Subcutaneous abdominal adipose tissue (tissue), 5 donors: ENCODE data around the gene KCNK16.
"Not testable (repeated sequence)": the region's sequence is repeated elsewhere in the genome, so short reads cannot be mapped to it uniquely, and the experiment has no call there.

Experiments used
- H3K27ac ChIP-seq: one replicate; pipeline ENCODE4 v1.7.0; 2013; ENCODE audit warnings: low read depth, mild to moderate bottlenecking, inconsistent platforms, low read length, moderate library complexity
- H3K27me3 ChIP-seq, 5 donors: one replicate each; pipeline ENCODE4 v1.7.0; 2013; ENCODE audit warnings: low read length in 5 of 5, inconsistent platforms in 1 of 5; ENCODE audit not compliant: control insufficient read depth in 5 of 5, insufficient read depth in 4 of 5
- H3K36me3 ChIP-seq, 5 donors: one replicate each; pipeline ENCODE4 v1.7.0; 2013; ENCODE audit warnings: low read length in 5 of 5; ENCODE audit not compliant: control insufficient read depth in 5 of 5, insufficient read depth in 5 of 5
- H3K4me1 ChIP-seq, 5 donors: one replicate each; pipeline ENCODE4 v1.7.0; 2013; ENCODE audit warnings: low read length in 5 of 5, mild to moderate bottlenecking in 3 of 5, moderate library complexity in 1 of 5; ENCODE audit not compliant: control insufficient read depth in 5 of 5, insufficient read depth in 5 of 5
- H3K4me3 ChIP-seq, 5 donors: one replicate each; pipeline ENCODE4 v1.7.0; 2013; ENCODE audit warnings: low read length in 5 of 5, low read depth in 1 of 5
- H3K9ac ChIP-seq, 5 donors: one replicate each; pipeline ENCODE4 v1.7.0; 2013; ENCODE audit warnings: low read length in 5 of 5, mild to moderate bottlenecking in 4 of 5, moderate library complexity in 3 of 5
- H3K9me3 ChIP-seq, 5 donors: one replicate each; pipeline ENCODE4 v1.7.0; 2013; ENCODE audit warnings: low read length in 5 of 5; ENCODE audit not compliant: control insufficient read depth in 5 of 5
- donor health status: healthy.
- donor health status: healthy.
- donor health status: healthy.
- donor health status: healthy.
- donor health status: healthy.

Gene KCNK16

GRCh38 chr6:39300739-39301138 is 21.8 kb downstream of the KCNK16 start:
- Histone ChIP-seq H3K9ac (no peak overlapping the region), H3K9me3 (peaks cover 0 to 5% (median 0%) of the 10 kb centered on the region in 5 donors), H3K36me3 (no peaks in the 10 kb centered on the region), H3K4me1 (peaks cover 8 to 35% (median 27%) of the 10 kb centered on the region in 5 donors), H3K27me3 (no peaks in the 10 kb centered on the region), H3K4me3 (no peak overlapping the region), H3K27ac (no peak overlapping the region)

- no peak overlapping the region for H3K9ac ChIP-seq
- no peaks in the 10 kb centered on the region for H3K9me3 ChIP-seq
- H3K27me3 ChIP-seq, result no peaks in the 10 kb centered on the region
- no peak overlapping the region for H3K27ac ChIP-seq
- no peaks in the 10 kb centered on the region for H3K36me3 ChIP-seq
- peaks cover 8 to 39% (median 28%) of the 10 kb centered on the region in 5 donors for H3K4me1 ChIP-seq
- no peak overlapping the region for H3K4me3 ChIP-seq
These were observed 24.4 kb downstream of the KCNK16 start for GRCh38 chr6:39298061-39298460.

GRCh38 chr6:39296745-39297640 is 25.5 kb downstream of the KCNK16 start:
- Histone ChIP-seq H3K9ac (peak overlapping the region in 2 of 5 donors; percentile 13 to 48), H3K36me3 (no peaks in the 10 kb centered on the region), H3K9me3 (no peaks in the 10 kb centered on the region), H3K27me3 (no peaks in the 10 kb centered on the region), H3K4me3 (peak overlapping the region in 1 of 5 donors; percentile 39), H3K4me1 (peaks cover 6 to 34% (median 28%) of the 10 kb centered on the region in 5 donors), H3K27ac (peak overlapping the region; percentile 69)

GRCh38 chr6:39295611-39296011 is 26.9 kb downstream of the KCNK16 start:
- no peaks in the 10 kb centered on the region for H3K27me3 ChIP-seq
- H3K36me3 ChIP-seq, result no peaks in the 10 kb centered on the region
- peaks cover 6 to 34% (median 28%) of the 10 kb centered on the region in 5 donors for H3K4me1 ChIP-seq
- H3K9me3 ChIP-seq, result no peaks in the 10 kb centered on the region
- peak overlapping the region; percentile 63 for H3K27ac ChIP-seq
- H3K9ac ChIP-seq, result peak overlapping the region in 1 of 5 donors; percentile 9
- H3K4me3 ChIP-seq, result no peak overlapping the region

- Histone ChIP-seq H3K9me3 (no peaks in the 10 kb centered on the region), H3K36me3 (no peaks in the 10 kb centered on the region), H3K27me3 (no peaks in the 10 kb centered on the region), H3K4me3 (no peak overlapping the region), H3K27ac (no peak overlapping the region), H3K4me1 (peaks cover 6 to 34% (median 28%) of the 10 kb centered on the region in 5 donors), H3K9ac (no peak overlapping the region)
These were observed 27.6 kb downstream of the KCNK16 start for GRCh38 chr6:39294899-39295298.

- H3K4me1 ChIP-seq, result peaks cover 6 to 34% (median 28%) of the 10 kb centered on the region in 5 donors
- H3K27ac ChIP-seq, result no peak overlapping the region
- no peaks in the 10 kb centered on the region for H3K27me3 ChIP-seq
- no peaks in the 10 kb centered on the region for H3K36me3 ChIP-seq
- no peak overlapping the region for H3K9ac ChIP-seq
- H3K4me3 ChIP-seq, result no peak overlapping the region
- peaks cover 0 to 2% (median 0%) of the 10 kb centered on the region in 5 donors for H3K9me3 ChIP-seq
These were observed 28.4 kb downstream of the KCNK16 start for GRCh38 chr6:39294133-39294532.

GRCh38 chr6:39292637-39293036 is 29.9 kb downstream of the KCNK16 start:
- no peak overlapping the region for H3K4me3 ChIP-seq
- H3K36me3 ChIP-seq, result no peaks in the 10 kb centered on the region
- H3K9ac ChIP-seq, result no peak overlapping the region
- H3K4me1 ChIP-seq, result peaks cover 6 to 24% (median 20%) of the 10 kb centered on the region in 5 donors
- H3K9me3 ChIP-seq, result peaks cover 0 to 2% (median 0%) of the 10 kb centered on the region in 5 donors
- H3K27ac ChIP-seq, result no peak overlapping the region
- H3K27me3 ChIP-seq, result no peaks in the 10 kb centered on the region

- no peak overlapping the region for H3K27ac ChIP-seq
- no peaks in the 10 kb centered on the region for H3K27me3 ChIP-seq
- H3K4me3 ChIP-seq, result no peak overlapping the region
- H3K9ac ChIP-seq, result no peak overlapping the region
- peaks cover 0 to 2% (median 0%) of the 10 kb centered on the region in 5 donors for H3K9me3 ChIP-seq
- H3K4me1 ChIP-seq, result no peaks in the 10 kb centered on the region
- no peaks in the 10 kb centered on the region for H3K36me3 ChIP-seq
These were observed 33.0 kb downstream of the KCNK16 start for GRCh38 chr6:39289490-39289889.

- H3K27ac ChIP-seq, result no peak overlapping the region
- no peaks in the 10 kb centered on the region for H3K36me3 ChIP-seq
- no peak overlapping the region for H3K4me3 ChIP-seq
- no peaks in the 10 kb centered on the region for H3K27me3 ChIP-seq
- H3K9ac ChIP-seq, result no peak overlapping the region
- peaks cover 0 to 2% (median 0%) of the 10 kb centered on the region in 5 donors for H3K9me3 ChIP-seq
- no peaks in the 10 kb centered on the region for H3K4me1 ChIP-seq
These were observed 34.9 kb downstream of the KCNK16 start for GRCh38 chr6:39287601-39288000.

GRCh38 chr6:39286596-39286995 is 35.9 kb downstream of the KCNK16 start:
- H3K9ac ChIP-seq, H3K9me3 ChIP-seq, H3K4me1 ChIP-seq, H3K27ac ChIP-seq, H3K27me3 ChIP-seq, H3K4me3 ChIP-seq, H3K36me3 ChIP-seq: not testable (repeated sequence)
